Common myeloid progenitor, CD34-positive (primary cell): ENCODE measurements around the gene EGFL6.
"Not testable (repeated sequence)": the region's sequence is repeated elsewhere in the genome, so short reads cannot be mapped to it uniquely, and the experiment has no call there.

Experiments used
- CTCF ChIA-PET: fragments of 350-600 bp; sonication (Branson Sonifier 250); formaldehyde crosslinking; loops from one replicate; lab custom pipeline; 2021; ENCODE audit warnings: antibody characterized with exemption; lab: Charles Lee
- POLR2A ChIA-PET: fragments of 350-600 bp; sonication (Branson Sonifier 250); formaldehyde crosslinking; loops from one replicate; lab custom pipeline; 2021; ENCODE audit warnings: antibody characterized with exemption; lab: Charles Lee
- DNase-seq, 3 donors: peaks; one replicate each; pipeline versions ENCODE4 v3.0.0 to v3.0.0-alpha.2; 2013
- H3K27ac ChIP-seq, 2 experiments: 1 replicate in 1 of 2; 2 replicates in 1 of 2; pipeline ENCODE4 v1.7.0; 2013; ENCODE audit warnings: inconsistent platforms in 2 of 2, low read length in 2 of 2, mild to moderate bottlenecking in 2 of 2, low read depth in 1 of 2, moderate library complexity in 1 of 2; ENCODE audit not compliant: severe bottlenecking in 2 of 2, insufficient read depth in 1 of 2, poor library complexity in 1 of 2
- H3K27me3 ChIP-seq, 5 experiments: replicated peaks in 2 of 5; 1 replicate in 3 of 5; 2 replicates in 2 of 5; pipeline versions ENCODE4 v1.6.1 to v1.7.0; 2013; ENCODE audit warnings: low read length in 4 of 5, mild to moderate bottlenecking in 2 of 5, moderate library complexity in 2 of 5, inconsistent platforms in 1 of 5; ENCODE audit not compliant: insufficient read depth in 5 of 5, control insufficient read depth in 4 of 5
- H3K36me3 ChIP-seq, 4 experiments: 1 replicate in 2 of 4; 2 replicates in 2 of 4; pipeline versions ENCODE4 v1.6.1 to v1.7.0; 2013; ENCODE audit warnings: low read length in 3 of 4, control low read depth in 1 of 4, mild to moderate bottlenecking in 1 of 4; ENCODE audit not compliant: control insufficient read depth in 4 of 4, insufficient read depth in 4 of 4
- H3K4me1 ChIP-seq, 4 experiments: 1 replicate in 3 of 4; 2 replicates in 1 of 4; pipeline versions ENCODE4 v1.6.1 to v1.7.1; 2013; ENCODE audit warnings: low read length in 3 of 4, mild to moderate bottlenecking in 3 of 4, control low read depth in 1 of 4, inconsistent platforms in 1 of 4, moderate library complexity in 1 of 4; ENCODE audit not compliant: control insufficient read depth in 4 of 4, insufficient read depth in 4 of 4; ENCODE audit errors: control extremely low read depth in 1 of 4
- H3K4me3 ChIP-seq, 7 experiments: 1 replicate in 4 of 7; 2 replicates in 3 of 7; pipeline versions ENCODE4 v1.5.1 to v1.7.0; 2013; ENCODE audit warnings: mild to moderate bottlenecking in 7 of 7, low read length in 6 of 7, moderate library complexity in 6 of 7, inconsistent platforms in 2 of 7, low read depth in 2 of 7, control low read depth in 1 of 7; ENCODE audit not compliant: insufficient read depth in 4 of 7, control insufficient read depth in 1 of 7; ENCODE audit errors: extremely low read depth in 1 of 7
- H3K9me3 ChIP-seq, 5 experiments: 1 replicate in 4 of 5; 2 replicates in 1 of 5; pipeline versions ENCODE4 v1.6.1 to v1.7.1; 2013; ENCODE audit warnings: low read length in 4 of 5, mild to moderate bottlenecking in 2 of 5, inconsistent platforms in 1 of 5, low read depth in 1 of 5, moderate library complexity in 1 of 5; ENCODE audit not compliant: control insufficient read depth in 4 of 5, insufficient read depth in 2 of 5; ENCODE audit errors: control extremely low read depth in 1 of 5
- WGBS: methylation state at CpG from one replicate; pipeline ENCODE4 v1.1.5; 2013; ENCODE audit not compliant: insufficient coverage; 5-methylcytosine and 5-hydroxymethylcytosine counted together

The EGFL6 gene

GRCh38 chrX:13667919-13668318 is 98.5 kb downstream of the EGFL6 start:
- peaks cover 0 to 8% (median 4%) of the 10 kb centered on the region in 4 experiments for H3K36me3 ChIP-seq
- CTCF ChIA-PET = no interaction called here
- no peak overlapping the region for H3K27ac ChIP-seq
- H3K27me3 ChIP-seq = peaks cover 0 to 11% (median 0%) of the 10 kb centered on the region in 5 experiments
- H3K4me1 ChIP-seq = peaks cover 0 to 9% (median 2%) of the 10 kb centered on the region in 4 experiments
- no peaks in the 10 kb centered on the region for H3K9me3 ChIP-seq
- DNase-seq = no peak
- POLR2A ChIA-PET = no interaction called here
- no peak overlapping the region for H3K4me3 ChIP-seq

- ChIA-PET POLR2A (interaction anchor here (0.8 kb wide), 1 partner anchor 19 kb away, joined by 4 read pairs; no protein-coding TSS in a partner anchor), CTCF (interaction anchor here (1.3 kb wide), 1 partner anchor 10 kb away, joined by 3 read pairs; no protein-coding TSS in a partner anchor)
- no peaks in the 10 kb centered on the region for H3K9me3 ChIP-seq
- peak overlapping the region in 2 of 7 experiments; percentile 29 to 54 for H3K4me3 ChIP-seq
- DNase-seq = peak; percentile 76 to 90 (median 89)
- 47% methylated on average over 5 of the region's 9 CpGs for WGBS
- H3K36me3 ChIP-seq = no peaks in the 10 kb centered on the region
- H3K4me1 ChIP-seq = peaks cover 0 to 9% (median 2%) of the 10 kb centered on the region in 4 experiments
- H3K27ac ChIP-seq = peak overlapping the region in 1 of 2 experiments; percentile 57
- peaks cover 0 to 11% (median 0%) of the 10 kb centered on the region in 5 experiments for H3K27me3 ChIP-seq
Observed at GRCh38 chrX:13669246-13669737, 99.9 kb downstream of the EGFL6 start.

GRCh38 chrX:13669755-13670154 is 100.4 kb downstream of the EGFL6 start:
- CTCF ChIA-PET = interaction anchor here (1.3 kb wide), 1 partner anchor 11 kb away, joined by 3 read pairs; no protein-coding TSS in a partner anchor
- DNase-seq, H3K4me1 ChIP-seq, H3K9me3 ChIP-seq, H3K4me3 ChIP-seq, H3K36me3 ChIP-seq: not testable (repeated sequence)
- WGBS = 95% methylated on average over 8 of the region's 8 CpGs
- peaks cover 0 to 11% (median 0%) of the 10 kb centered on the region in 5 experiments for H3K27me3 ChIP-seq
- POLR2A ChIA-PET = interaction anchor here (0.8 kb wide), 1 partner anchor 18 kb away, joined by 4 read pairs; no protein-coding TSS in a partner anchor
- H3K27ac ChIP-seq = peak overlapping the region in 1 of 2 experiments; percentile 57

GRCh38 chrX:13670197-13670596 is 100.8 kb downstream of the EGFL6 start:
- 93% methylated on average over 5 of the region's 5 CpGs for WGBS
- Histone ChIP-seq H3K4me3 (no peak overlapping the region), H3K4me1 (peaks cover 0 to 9% (median 2%) of the 10 kb centered on the region in 4 experiments), H3K9me3 (no peaks in the 10 kb centered on the region), H3K27ac (no peak overlapping the region), H3K27me3 (peaks cover 0 to 11% (median 0%) of the 10 kb centered on the region in 5 experiments), H3K36me3 (no peaks in the 10 kb centered on the region)
- CTCF ChIA-PET = no interaction called here
- POLR2A ChIA-PET = no interaction called here
- no peak for DNase-seq

- CTCF ChIA-PET = interaction anchor here (0.6 kb wide), 1 partner anchor 67 kb away, joined by 4 read pairs; no protein-coding TSS in a partner anchor
- Histone ChIP-seq H3K27me3 (no peaks in the 10 kb centered on the region), H3K9me3 (no peaks in the 10 kb centered on the region), H3K4me3 (no peak overlapping the region), H3K4me1 (peaks cover 0 to 4% (median 0%) of the 10 kb centered on the region in 4 experiments), H3K27ac (no peak overlapping the region), H3K36me3 (no peaks in the 10 kb centered on the region)
- POLR2A ChIA-PET = interaction anchor here (0.6 kb wide), 1 partner anchor 11 kb away, joined by 3 read pairs; no protein-coding TSS in a partner anchor
- no peak for DNase-seq
Observed at GRCh38 chrX:13673016-13673415, 103.6 kb downstream of the EGFL6 start.

- CTCF ChIA-PET = interaction anchor here (1.5 kb wide), 1 partner anchor 21 kb away, joined by 6 read pairs; no protein-coding TSS in a partner anchor
- Histone ChIP-seq H3K4me3 (no peak overlapping the region), H3K9me3 (no peaks in the 10 kb centered on the region), H3K27ac (no peak overlapping the region), H3K27me3 (no peaks in the 10 kb centered on the region), H3K4me1 (no peaks in the 10 kb centered on the region), H3K36me3 (no peaks in the 10 kb centered on the region)
- POLR2A ChIA-PET = no interaction called here
- DNase-seq = no peak
Observed at GRCh38 chrX:13676885-13677284, 107.5 kb downstream of the EGFL6 start.

GRCh38 chrX:13679700-13680099 is 110.3 kb downstream of the EGFL6 start:
- DNase-seq, H3K27me3 ChIP-seq, H3K4me1 ChIP-seq, H3K4me3 ChIP-seq, POLR2A ChIA-PET, H3K9me3 ChIP-seq, H3K36me3 ChIP-seq, H3K27ac ChIP-seq, CTCF ChIA-PET: not testable (repeated sequence)
- WGBS = 93% methylated on average over 2 of the region's 4 CpGs
